K562 (cell line): ENCODE data around the gene MICAL2. TPM values are rescaled to one million over a fixed set of nuclear protein-coding genes. Genes with fewer than 3 reads are reported as not detected.

Experiments
- ATAC-seq: fragments of 200-7000 bp; cut with Tn5 transposase; 3 replicates; pipeline ENCODE4 v1.9.1; 2020; ENCODE audit warnings: moderate library complexity
- BruUV-seq: library from RNA; stranded (reverse); fragments of 400-500 nt; replicated peaks from 2 replicates; lab custom pipeline; 2021; lab: Mats Ljungman, UMichigan
- CTCF ChIA-PET: fragments of 300-600 bp; formaldehyde crosslinking; extraction: SDS; loops from one replicate; lab custom pipeline; 2021; ENCODE audit warnings: low intra/inter-chr PET ratio; lab: Yijun Ruan, JAX
- POLR2A ChIA-PET: fragments of 300-600, 350-650 bp; sonication (Branson Sonifier 250); formaldehyde crosslinking; extraction: SDS; loops from one replicate; lab custom pipeline; 2021; ENCODE audit warnings: antibody characterized with exemption, inconsistent platforms; lab: Yijun Ruan, JAX
- DNase-seq, 4 experiments: peaks; one replicate each; pipeline versions ENCODE4 v3.0.0 to v3.0.0-alpha.2; 2011 to 2018; ENCODE audit warnings: low spot score in 3 of 4, mixed read lengths in 3 of 4; ENCODE audit errors: extremely low read depth in 1 of 4
- FAIRE-seq: peaks from 2 replicates; lab custom pipeline; 2011; peaks lifted over from hg19 to GRCh38; lab: Jason Lieb, UNC
- H2AFZ ChIP-seq: 2 replicates; pipeline ENCODE4 v1.6.0; 2011; ENCODE audit warnings: low read depth, low read length, control low read depth, inconsistent platforms
- H3K27ac ChIP-seq: fragments of 200-600 bp; 3 replicates; pipeline ENCODE4 v1.8.0; 2011; ENCODE audit warnings: low read depth, mild to moderate bottlenecking, control low read depth, inconsistent platforms, low read length, moderate library complexity, mixed read lengths; ENCODE audit errors: extremely low read depth
- H3K27me3 ChIP-seq, 2 experiments: fragments of 300-600 bp in 1 of 2; 2 replicates in 1 of 2; 3 replicates in 1 of 2; pipeline versions ENCODE4 v1.6.0 to v1.8.0; 2011; ENCODE audit warnings: inconsistent platforms in 2 of 2, low read length in 2 of 2, mild to moderate bottlenecking in 1 of 2, mixed read lengths in 1 of 2, moderate library complexity in 1 of 2; ENCODE audit not compliant: control insufficient read depth in 2 of 2, insufficient read depth in 2 of 2
- H3K36me3 ChIP-seq: fragments of 300-600 bp; 3 replicates; pipeline ENCODE4 v1.8.0; 2011; ENCODE audit warnings: mild to moderate bottlenecking, low read length, inconsistent platforms; ENCODE audit not compliant: control insufficient read depth, insufficient read depth
- H3K4me1 ChIP-seq, 2 experiments: fragments of 200-600 bp in 1 of 2; replicated peaks in 1 of 2; 2 replicates in 1 of 2; 3 replicates in 1 of 2; pipeline versions ENCODE4 v1.5.1 to v1.8.0; 2011; ENCODE audit warnings: inconsistent platforms in 2 of 2, low read length in 2 of 2, mild to moderate bottlenecking in 1 of 2, mixed read lengths in 1 of 2, moderate library complexity in 1 of 2; ENCODE audit not compliant: control insufficient read depth in 2 of 2, insufficient read depth in 2 of 2
- H3K4me2 ChIP-seq: 2 replicates; pipeline ENCODE4 v1.6.1; 2011; ENCODE audit warnings: low read length, control low read depth, inconsistent platforms, mixed read lengths; ENCODE audit not compliant: insufficient read depth
- H3K4me3 ChIP-seq: fragments of 200-600 bp; sonication (generic), shearing (Covaris generic); 2 replicates; pipeline ENCODE4 v1.5.1; 2016; ENCODE audit warnings: control low read depth, inconsistent platforms
- H3K79me2 ChIP-seq: fragments of 200-600 bp; 3 replicates; pipeline ENCODE4 v1.8.0; 2011; ENCODE audit warnings: low read length, inconsistent platforms; ENCODE audit not compliant: control insufficient read depth, insufficient read depth
- H3K9ac ChIP-seq, 2 experiments: 2 replicates each; pipeline versions ENCODE4 v1.6.0 to v1.6.1; 2011; ENCODE audit warnings: low read depth in 2 of 2, low read length in 2 of 2, control low read depth in 1 of 2, inconsistent platforms in 1 of 2, mild to moderate bottlenecking in 1 of 2, mixed read lengths in 1 of 2; ENCODE audit not compliant: insufficient read depth in 1 of 2
- H3K9me1 ChIP-seq: one replicate; pipeline ENCODE4 v1.6.0; 2011; ENCODE audit warnings: inconsistent platforms, mild to moderate bottlenecking, low read length, moderate library complexity; ENCODE audit not compliant: control insufficient read depth, insufficient read depth
- H3K9me3 ChIP-seq: replicated peaks from 2 replicates; pipeline ENCODE4 v1.5.1; 2011; ENCODE audit warnings: low read depth, low read length, inconsistent platforms; ENCODE audit not compliant: control insufficient read depth, insufficient read depth
- H4K20me1 ChIP-seq: replicated peaks from 2 replicates; pipeline ENCODE4 v1.6.1; 2011; ENCODE audit warnings: low read length, inconsistent platforms, mixed read lengths; ENCODE audit not compliant: control insufficient read depth, insufficient read depth
- ARID2 ChIP-seq: fragments of 450-650 bp; IDR thresholded peaks from 2 replicates; pipeline ENCODE4 v1.6.1; 2017; ENCODE audit warnings: antibody characterized with exemption, mild to moderate bottlenecking
- CC2D1A ChIP-seq: fragments of 450-650 bp; IDR thresholded peaks from 2 replicates; pipeline ENCODE4 v1.6.1; 2017; ENCODE audit warnings: mild to moderate bottlenecking
- DEAF1 ChIP-seq: fragments of 450-650 bp; formaldehyde crosslinking; IDR thresholded peaks from 2 replicates; pipeline ENCODE4 v1.4.0; 2020; ENCODE audit warnings: mild to moderate bottlenecking, moderate library complexity
- MAFK ChIP-seq: IDR thresholded peaks from 2 replicates; pipeline ENCODE4 v1.6.1; 2011; ENCODE audit warnings: low read length, improper control_type of control experiment
- RAD21 ChIP-seq, 2 experiments: fragments of 250-450 bp in 1 of 2; fragments of 450-650 bp in 1 of 2; sonication (Bioruptor Pico) in 1 of 2; formaldehyde crosslinking in 1 of 2; IDR thresholded peaks in 1 of 2; conservative IDR thresholded peaks in 1 of 2; 2 replicates each; pipeline versions ENCODE4 v1.4.0 to v1.8.0; 2020 to 2022; ENCODE audit warnings: mild to moderate bottlenecking in 2 of 2, moderate library complexity in 1 of 2
- REST ChIP-seq, 2 experiments: fragments of 450-650 bp; formaldehyde crosslinking in 1 of 2; IDR thresholded peaks; 2 replicates each; pipeline versions ENCODE4 v1.4.0 to v1.6.1; 2014 to 2020; ENCODE audit warnings: mild to moderate bottlenecking in 2 of 2, borderline replicate concordance in 1 of 2, low read depth in 1 of 2
- SMARCB1 ChIP-seq: IDR thresholded peaks from 2 replicates; pipeline ENCODE4 v1.6.1; 2011; ENCODE audit warnings: improper control_type of control experiment, low read depth; ENCODE audit not compliant: insufficient read length
- SMC3 ChIP-seq: conservative IDR thresholded peaks from 2 replicates; pipeline ENCODE4 v1.6.1; 2011; ENCODE audit warnings: low read depth, low read length, improper control_type of control experiment; ENCODE audit not compliant: insufficient read depth
- STAG1 ChIP-seq: sonication (generic); formaldehyde crosslinking; IDR thresholded peaks from 2 replicates; pipeline ENCODE4 v1.5.0; 2020; ENCODE audit warnings: missing genetic modification reagents, borderline replicate concordance
- WGBS: fragments of 100-300 bp; shearing (Covaris generic); methylation state at CpG from one replicate; pipeline ENCODE4 v1.1.6; 2016; ENCODE audit warnings: low coverage, mixed read lengths; ENCODE audit not compliant: insufficient coverage; ENCODE audit errors: missing lambda C conversion rate; 5-methylcytosine and 5-hydroxymethylcytosine counted together
- in situ Hi-C: fragments of 300-500 bp; cut with MboI; formaldehyde crosslinking; loops from 4 replicates; pipeline ENCODE4 v1.15.0; 2018; ENCODE audit warnings: inconsistent platforms, mixed read lengths
- intact Hi-C: fragments of 100-400 bp; cut with micrococcal nuclease; formaldehyde crosslinking; loops from 2 replicates; pipeline ENCODE4 v1.14.2; 2022
- polyA plus RNA-seq, 8 experiments: library from polyadenylated mRNA; depleted of rRNA in 4 of 8; stranded (reverse) in 5 of 8; unstranded in 3 of 8; fragments of >200 nt; fragmentation: Nextera tagmentation in 2 of 8; fragmentation: Illumina TruSeq in 1 of 8; extraction: Ambion mirVana in 2 of 8; extraction: Trizol in 1 of 8; gene quantifications; 2 replicates each; pipeline versions ENCODE4 v1.2.1 to v1.2.3, GENCODE V29; 2011 to 2014; ENCODE audit warnings: inconsistent platforms in 1 of 8, missing spikeins in 1 of 8
- total RNA-seq, 7 experiments: library from RNA; depleted of rRNA in 6 of 7; stranded (reverse); fragments of >200 nt in 6 of 7; fragmentation: Illumina TruSeq in 2 of 7; extraction: Trizol in 2 of 7; gene quantifications; 2 replicates each; pipeline versions ENCODE4 v1.2.1 to v1.2.3, GENCODE V29; 2011 to 2021; ENCODE audit warnings: low replicate concordance in 1 of 7

The MICAL2 gene
- total and polyA plus RNA-seq, 9 of the 15 experiments (the other 6 are each of a cell fraction or from before 2014, with no cell fraction given): 4.7 to 64.2 (median 33.6) TPM

- intact Hi-C loops: loop anchor here (5.0 kb wide), 1 partner anchor 78 kb away; no protein-coding TSS in a partner anchor
- peaks cover 0 to 7% of the 10 kb centered on the region in 2 experiments; a peak in 3 of 5 replicates for H3K4me1 ChIP-seq
- H3K27ac ChIP-seq: no peak overlapping the region
- H3K4me2 ChIP-seq: no peak overlapping the region
- ChIA-PET POLR2A (interaction anchor here (1.1 kb wide), 1 partner anchor 10 kb away, joined by 5 read pairs; no protein-coding TSS in a partner anchor), CTCF (interaction anchor here (1.8 to 3.9 kb wide), 3 partner anchors 46 to 188 kb away, joined by 11 to 42 read pairs (median 29); no protein-coding TSS in a partner anchor)
- H3K79me2 ChIP-seq: no peaks in the 10 kb centered on the region
- H4K20me1 ChIP-seq: no peaks in the 10 kb centered on the region
- in situ Hi-C loops: no loop called here
- H3K36me3 ChIP-seq: peaks cover 44% of the 10 kb centered on the region
- BruUV-seq: no TSS peak
- no peaks in the 10 kb centered on the region for H3K9me1 ChIP-seq
- WGBS: 68% methylated on average over 3 of the region's 3 CpGs
- peak; percentile 69 for FAIRE-seq
- DNase-seq: peak in 3 of 4 experiments; percentile 28 to 62 (median 56)
- no peaks in the 10 kb centered on the region for H3K9me3 ChIP-seq
- H2AFZ ChIP-seq: no peak overlapping the region
- H3K9ac ChIP-seq: no peak overlapping the region; a peak in 1 of 4 replicates
- ATAC-seq: peak; percentile 90
- H3K4me3 ChIP-seq: no peak overlapping the region
- no peaks in the 10 kb centered on the region for H3K27me3 ChIP-seq
- TF ChIP-seq RAD21 (CRISPR knock-in tag; conservative IDR thresholded peaks at IDR 0.05 in 1 of 2, IDR thresholded peaks at IDR 0.05 in 1 of 2) (peak; percentile 66 to 90), STAG1 (peak; percentile 36; the same call in 1 of the 2 replicates), SMARCB1 (no peak), REST (IDR thresholded peaks at IDR 0.05; ENCODE audit: borderline replicate concordance) (peak; percentile 83), REST (CRISPR knock-in tag; IDR thresholded peaks at IDR 0.05; ENCODE audit: low read depth) (no peak), SMC3 (0 out of 2 replicates have a peak, but pooled peaks have one; percentile 38), DEAF1 (peak; percentile 37; the same call in 1 of the 2 replicates), CC2D1A (0 out of 2 replicates have a peak, but pooled peaks have one; percentile 27), MAFK (0 out of 2 replicates have a peak, but pooled peaks have one; percentile 10), ARID2 (peak; percentile 65; the same call in 1 of the 2 replicates)
Observed at GRCh38 chr11:12235553-12235946, 125.2 kb downstream of the MICAL2 start.
